ENCODE data around the gene NBAS. TPM values are rescaled to one million over a fixed set of nuclear protein-coding genes. Genes with fewer than 3 reads are reported as not detected.
A peak's percentile ranks its signal among the peaks of the same experiment; 100 is the strongest.

NBAS gene
- total and polyA plus RNA-seq, 2 of the 13 experiments (the other 11 are each of a cell fraction or from before 2014, with no cell fraction given) = 33.6 to 58.7 TPM

GRCh38 chr2:15591692-15592463 lies 30.7 kb upstream of the NBAS start, which contains the start of gene DDX1 (continued):
- TF ChIP-seq ARID5B (CRISPR knock-in tag; IDR thresholded peaks at IDR 0.05) (peak; percentile 91), HNF1B (CRISPR knock-in tag; IDR thresholded peaks at IDR 0.05) (peak; percentile 95), CEBPB (IDR thresholded peaks at IDR 0.05; ENCODE audit: borderline replicate concordance, low read depth, low read length) (no peak), MXD3 (CRISPR knock-in tag; IDR thresholded peaks at IDR 0.05) (peak; percentile 96), GZF1 (CRISPR knock-in tag; IDR thresholded peaks at IDR 0.05) (peak; percentile 87), XBP1 (CRISPR knock-in tag; IDR thresholded peaks at IDR 0.05) (0 out of 2 replicates have a peak, but pooled peaks have one; percentile 85), ZNF879 (CRISPR knock-in tag; IDR thresholded peaks at IDR 0.05) (peak; percentile 98), ZNF687 (CRISPR knock-in tag; IDR thresholded peaks at IDR 0.05) (peak; percentile 99), PTBP1 (IDR thresholded peaks at IDR 0.05; ENCODE audit: low read depth, low read length, poor library complexity, severe bottlenecking) (no peak), ZBTB3 (CRISPR knock-in tag; IDR thresholded peaks at IDR 0.05; ENCODE audit: borderline replicate concordance, low read depth) (peak; percentile 68; the same call in 1 of the 2 replicates), ZKSCAN5 (CRISPR knock-in tag; IDR thresholded peaks at IDR 0.05) (peak; percentile 67; the same call in 1 of the 2 replicates), BCL3 (CRISPR knock-in tag; IDR thresholded peaks at IDR 0.05) (peak; percentile 99), ARNT2 (CRISPR knock-in tag; IDR thresholded peaks at IDR 0.05; ENCODE audit: low read depth) (peak; percentile 99), SMYD3 (CRISPR knock-in tag; IDR thresholded peaks at IDR 0.05) (no peak), ZNF781 (CRISPR knock-in tag; IDR thresholded peaks at IDR 0.05; ENCODE audit: borderline replicate concordance, not compliant biosample characterization) (peak; percentile 98), ZSCAN21 (CRISPR knock-in tag; IDR thresholded peaks at IDR 0.05; ENCODE audit: borderline replicate concordance) (peak; percentile 95; the same call in 1 of the 2 replicates), MLLT10 (CRISPR knock-in tag; IDR thresholded peaks at IDR 0.05) (no peak)

Data from HepG2 (cell line).